Prostate gland (tissue), 2 donors: ENCODE measurements around the gene ZNF821.

Experiments
- CTCF ChIP-seq, 4 experiments: fragments of 200-600 bp in 2 of 4; fragments of 450-650 bp in 2 of 4; sonication (generic) in 2 of 4; IDR thresholded peaks; 1 replicate in 3 of 4; 2 replicates in 1 of 4; pipeline ENCODE4 v1.5.1; 2016 to 2019; ENCODE audit warnings: antibody characterized with exemption in 4 of 4, mild to moderate bottlenecking in 2 of 4, moderate library complexity in 2 of 4
- POLR2A ChIP-seq: fragments of 450-650 bp; IDR thresholded peaks from one replicate; pipeline ENCODE4 v1.6.1; 2016; ENCODE audit warnings: antibody characterized with exemption, mild to moderate bottlenecking
- POLR2AphosphoS5 ChIP-seq: sonication (generic); formaldehyde crosslinking; IDR thresholded peaks from one replicate; pipeline ENCODE4 v1.6.1; 2017; ENCODE audit warnings: antibody characterized with exemption

DNA sequence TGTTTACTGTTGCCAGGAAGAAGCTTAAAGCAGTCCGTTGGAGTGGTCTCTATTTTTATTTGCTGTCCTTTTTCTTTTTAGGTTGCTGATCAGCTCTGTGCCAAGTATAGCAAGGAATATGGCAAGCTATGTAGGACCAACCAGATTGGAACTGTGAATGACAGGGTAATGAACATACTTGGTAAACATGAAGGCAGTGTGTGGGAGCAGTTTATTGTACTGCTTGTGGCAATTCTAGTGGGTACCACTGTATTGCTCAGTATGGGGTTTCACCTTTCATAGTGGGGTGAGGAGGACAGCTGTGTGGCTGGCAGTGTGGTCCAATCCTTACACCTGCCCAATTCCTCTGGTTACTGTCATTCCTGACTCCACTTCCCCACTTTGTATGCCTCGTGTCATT is 36.7 kb upstream of the ZNF821 start:
- TF ChIP-seq POLR2A (no peak), CTCF (IDR thresholded peaks at IDR 0.05) (no peak), POLR2AphosphoS5 (no peak)
